Activated T-helper 17 cell treated with anti-CD3 and anti-CD28 coated beads, Interleukin-2, amount 50 U/mL, for 72 hours (primary cell): ENCODE data around the gene C12orf43. TPM values are rescaled to one million over a fixed set of nuclear protein-coding genes. Genes with fewer than 3 reads are reported as not detected.
"Not testable (repeated sequence)": the region's sequence is repeated elsewhere in the genome, so short reads cannot be mapped to it uniquely, and the experiment has no call there.

ENCODE experiments used
- ATAC-seq: fragments of 150-1000 bp; cut with Tn5 transposase; replicated peaks from 2 replicates; pipeline ENCODE4 v1.10.0; 2021; ENCODE audit warnings: mild to moderate bottlenecking, moderate library complexity
- H3K27ac Mint-ChIP-seq: one replicate; pipeline ENCODE4 v1.8.0; 2022; ENCODE audit warnings: mixed read lengths
- H3K27me3 Mint-ChIP-seq: one replicate; pipeline ENCODE4 v1.8.0; 2022; ENCODE audit warnings: mixed read lengths
- H3K36me3 Mint-ChIP-seq: one replicate; pipeline ENCODE4 v1.8.0; 2022; ENCODE audit warnings: low read depth, mild to moderate bottlenecking, mixed read lengths
- H3K4me1 Mint-ChIP-seq: one replicate; pipeline ENCODE4 v1.8.0; 2022; ENCODE audit warnings: mixed read lengths
- H3K4me3 Mint-ChIP-seq: one replicate; pipeline ENCODE4 v1.8.0; 2022; ENCODE audit warnings: mild to moderate bottlenecking, mixed read lengths
- H3K9me3 Mint-ChIP-seq: one replicate; pipeline ENCODE4 v1.8.0; 2022; ENCODE audit warnings: mixed read lengths
- total RNA-seq, 2 donors: library from RNA; stranded (reverse); gene quantifications; one replicate each; pipeline ENCODE4 v1.2.3, GENCODE V29; 2022

The C12orf43 gene
- total RNA-seq: 10 to 100 TPM; 15.6 to 26.8 TPM

GRCh38 chr12:121015825-121016766 lies at the start of gene C12orf43:
Gene C12orf43, minus strand, starts transcription at chr12:121016487. Its CDS starts 13 bp downstream, at chr12:121016474.
- Mint-ChIP-seq H3K4me3 (peak within 1 kb of the TSS; percentile 94), H3K4me1 (peaks cover 16% of the 10 kb centered on the region), H3K9me3 (no peaks in the 10 kb centered on the region), H3K27ac (peak within 1 kb of the TSS; percentile 93), H3K36me3 (peaks cover 22% of the 10 kb centered on the region), H3K27me3 (no peaks in the 10 kb centered on the region)
- ATAC-seq: peak; percentile 100

GRCh38 chr12:121065345-121065744 lies 49.1 kb upstream of the C12orf43 start:
- H3K27ac Mint-ChIP-seq: no peak overlapping the region
- peaks cover 4% of the 10 kb centered on the region for H3K4me1 Mint-ChIP-seq
- no peaks in the 10 kb centered on the region for H3K36me3 Mint-ChIP-seq
- no peaks in the 10 kb centered on the region for H3K9me3 Mint-ChIP-seq
- H3K4me3 Mint-ChIP-seq: no peak overlapping the region
- no peak for ATAC-seq
- no peaks in the 10 kb centered on the region for H3K27me3 Mint-ChIP-seq

GRCh38 chr12:121064586-121064985 lies 48.3 kb upstream of the C12orf43 start:
- H3K27me3 Mint-ChIP-seq, H3K36me3 Mint-ChIP-seq, H3K27ac Mint-ChIP-seq, H3K9me3 Mint-ChIP-seq, ATAC-seq, H3K4me1 Mint-ChIP-seq, H3K4me3 Mint-ChIP-seq: not testable (repeated sequence)

- H3K4me1 Mint-ChIP-seq: peaks cover 9% of the 10 kb centered on the region
- no peaks in the 10 kb centered on the region for H3K9me3 Mint-ChIP-seq
- no peak for ATAC-seq
- no peak overlapping the region for H3K27ac Mint-ChIP-seq
- H3K4me3 Mint-ChIP-seq: no peak overlapping the region
- no peaks in the 10 kb centered on the region for H3K36me3 Mint-ChIP-seq
- no peaks in the 10 kb centered on the region for H3K27me3 Mint-ChIP-seq
Measured at GRCh38 chr12:121064116-121064515, 47.8 kb upstream of the C12orf43 start.

- Mint-ChIP-seq H3K36me3 (no peaks in the 10 kb centered on the region), H3K4me1 (peaks cover 9% of the 10 kb centered on the region), H3K9me3 (no peaks in the 10 kb centered on the region), H3K27me3 (no peaks in the 10 kb centered on the region), H3K4me3 (no peak overlapping the region), H3K27ac (no peak overlapping the region)
- ATAC-seq: no peak
Measured at GRCh38 chr12:121062391-121063045, 46.2 kb upstream of the C12orf43 start.

GRCh38 chr12:121061831-121062230 lies 45.5 kb upstream of the C12orf43 start:
- Mint-ChIP-seq H3K27ac (no peak overlapping the region), H3K36me3 (no peaks in the 10 kb centered on the region)

GRCh38 chr12:121060149-121061001 lies 44.1 kb upstream of the C12orf43 start:
- Mint-ChIP-seq H3K27me3 (no peaks in the 10 kb centered on the region), H3K27ac (peak overlapping the region; percentile 92), H3K9me3 (no peaks in the 10 kb centered on the region), H3K36me3 (no peaks in the 10 kb centered on the region), H3K4me1 (peaks cover 9% of the 10 kb centered on the region), H3K4me3 (peak overlapping the region; percentile 80)
- peak; percentile 86 for ATAC-seq

More at GRCh38 chr12:121061831-121062230, 45.5 kb upstream of the C12orf43 start:
- Mint-ChIP-seq H3K9me3 (no peaks in the 10 kb centered on the region), H3K27me3 (no peaks in the 10 kb centered on the region), H3K4me1 (peaks cover 9% of the 10 kb centered on the region), H3K4me3 (no peak overlapping the region)
- ATAC-seq: no peak

- H3K36me3 Mint-ChIP-seq: no peaks in the 10 kb centered on the region
- peak overlapping the region; percentile 80 for H3K4me3 Mint-ChIP-seq
- peak overlapping the region; percentile 92 for H3K27ac Mint-ChIP-seq
- H3K27me3 Mint-ChIP-seq: no peaks in the 10 kb centered on the region
- peaks cover 9% of the 10 kb centered on the region for H3K4me1 Mint-ChIP-seq
- no peaks in the 10 kb centered on the region for H3K9me3 Mint-ChIP-seq
- ATAC-seq: no peak
Measured at GRCh38 chr12:121059031-121059898, 43.0 kb upstream of the C12orf43 start.

- H3K4me3 Mint-ChIP-seq: no peak overlapping the region
- H3K9me3 Mint-ChIP-seq: no peaks in the 10 kb centered on the region
- H3K27ac Mint-ChIP-seq: no peak overlapping the region
- no peak for ATAC-seq
- H3K4me1 Mint-ChIP-seq: peaks cover 9% of the 10 kb centered on the region
- no peaks in the 10 kb centered on the region for H3K27me3 Mint-ChIP-seq
- no peaks in the 10 kb centered on the region for H3K36me3 Mint-ChIP-seq
Measured at GRCh38 chr12:121057794-121058193, 41.5 kb upstream of the C12orf43 start.

GRCh38 chr12:121053706-121054105 lies 37.4 kb upstream of the C12orf43 start:
- no peak for ATAC-seq
- Mint-ChIP-seq H3K27me3 (no peaks in the 10 kb centered on the region), H3K9me3 (no peaks in the 10 kb centered on the region), H3K27ac (no peak overlapping the region), H3K4me3 (no peak overlapping the region), H3K4me1 (no peaks in the 10 kb centered on the region), H3K36me3 (no peaks in the 10 kb centered on the region)

- Mint-ChIP-seq H3K4me3 (no peak overlapping the region), H3K4me1 (no peaks in the 10 kb centered on the region), H3K9me3 (no peaks in the 10 kb centered on the region), H3K36me3 (no peaks in the 10 kb centered on the region), H3K27me3 (no peaks in the 10 kb centered on the region), H3K27ac (no peak overlapping the region)
- no peak for ATAC-seq
Measured at GRCh38 chr12:121050725-121051124, 34.4 kb upstream of the C12orf43 start.

- Mint-ChIP-seq H3K27ac (no peak overlapping the region), H3K36me3 (no peaks in the 10 kb centered on the region), H3K9me3 (no peaks in the 10 kb centered on the region), H3K4me1 (peaks cover 11% of the 10 kb centered on the region), H3K4me3 (peak overlapping the region; percentile 48), H3K27me3 (no peaks in the 10 kb centered on the region)
- no peak for ATAC-seq
Measured at GRCh38 chr12:121048442-121048841, 32.2 kb upstream of the C12orf43 start.

GRCh38 chr12:121047400-121047799 lies 31.1 kb upstream of the C12orf43 start:
- not testable (repeated sequence) for H3K36me3 Mint-ChIP-seq, H3K27ac Mint-ChIP-seq, H3K27me3 Mint-ChIP-seq, H3K4me3 Mint-ChIP-seq, ATAC-seq, H3K9me3 Mint-ChIP-seq
- peaks cover 11% of the 10 kb centered on the region for H3K4me1 Mint-ChIP-seq
